GM23338 (cell line): ENCODE data around the gene TMEM147. TPM values are rescaled to one million over a fixed set of nuclear protein-coding genes. Genes with fewer than 3 reads are reported as not detected.

Source experiments
- ATAC-seq: fragments of 200-7000 bp; cut with Tn5 transposase; 3 replicates; pipeline ENCODE4 v1.9.1; 2020
- DNase-seq: peaks from one replicate; pipeline ENCODE4 v3.0.0-alpha.2; 2015; ENCODE audit warnings: low spot score
- H2AFZ ChIP-seq: fragments of 200-600 bp; sonication (generic); 2 replicates; pipeline ENCODE4 v1.8.0; 2016; ENCODE audit warnings: antibody characterized with exemption, mild to moderate bottlenecking, moderate library complexity
- H3F3A ChIP-seq: fragments of 200-600 bp; sonication (generic); replicated peaks from 2 replicates; pipeline ENCODE4 v1.8.0; 2017; ENCODE audit warnings: antibody characterized with exemption, mixed run types, low read depth
- H3K27ac ChIP-seq: fragments of 200-600 bp; sonication (generic); 2 replicates; pipeline ENCODE4 v1.6.1; 2016; ENCODE audit warnings: low read depth
- H3K27me3 ChIP-seq: fragments of 200-600 bp; sonication (generic); 2 replicates; pipeline ENCODE4 v1.8.0; 2016; ENCODE audit warnings: mild to moderate bottlenecking, mixed run types, moderate library complexity; ENCODE audit not compliant: insufficient read depth
- H3K36me3 ChIP-seq: fragments of 200-600 bp; sonication (generic); 2 replicates; pipeline ENCODE4 v1.8.0; 2016; ENCODE audit warnings: mild to moderate bottlenecking; ENCODE audit not compliant: insufficient read depth
- H3K4me1 ChIP-seq: fragments of 200-600 bp; sonication (generic); 2 replicates; pipeline ENCODE4 v1.8.0; 2016; ENCODE audit warnings: mild to moderate bottlenecking, moderate library complexity; ENCODE audit not compliant: insufficient read depth
- H3K4me2 ChIP-seq: fragments of 200-600 bp; sonication (generic); 2 replicates; pipeline ENCODE4 v1.7.1; 2017; ENCODE audit warnings: mixed run types
- H3K4me3 ChIP-seq: fragments of 200-600 bp; sonication (generic); 2 replicates; pipeline ENCODE4 v1.6.1; 2016; ENCODE audit warnings: mixed run types
- H3K79me2 ChIP-seq: fragments of 200-600 bp; sonication (generic); replicated peaks from 2 replicates; pipeline ENCODE4 v1.8.0; 2017; ENCODE audit warnings: mild to moderate bottlenecking; ENCODE audit not compliant: insufficient read depth
- H3K9me2 ChIP-seq: fragments of 200-600 bp; sonication (generic); 2 replicates; pipeline ENCODE4 v1.8.0; 2017; ENCODE audit not compliant: insufficient read depth
- H4K20me1 ChIP-seq: fragments of 200-600 bp; sonication (generic); replicated peaks from 2 replicates; pipeline ENCODE4 v1.8.0; 2017; ENCODE audit warnings: mild to moderate bottlenecking; ENCODE audit not compliant: insufficient read depth
- H3K27ac Mint-ChIP-seq: 2 replicates; pipeline ENCODE4 v1.8.0; 2020; ENCODE audit warnings: inconsistent platforms, mild to moderate bottlenecking, moderate library complexity, mixed read lengths
- H3K27me3 Mint-ChIP-seq: 3 replicates; pipeline ENCODE4 v1.8.0; 2022; ENCODE audit warnings: low read depth, mild to moderate bottlenecking, moderate library complexity, mixed read lengths, inconsistent platforms; ENCODE audit not compliant: insufficient read depth, poor library complexity
- H3K36me3 Mint-ChIP-seq: 3 replicates; pipeline ENCODE4 v1.8.0; 2021; ENCODE audit warnings: low read depth, mild to moderate bottlenecking, inconsistent platforms, moderate library complexity, mixed read lengths
- H3K4me1 Mint-ChIP-seq: 3 replicates; pipeline ENCODE4 v1.8.0; 2020; ENCODE audit warnings: mild to moderate bottlenecking, inconsistent platforms, mixed read lengths
- H3K4me3 Mint-ChIP-seq: 3 replicates; pipeline ENCODE4 v1.8.0; 2021; ENCODE audit warnings: moderate library complexity, mild to moderate bottlenecking, inconsistent platforms, mixed read lengths
- H3K9me3 Mint-ChIP-seq: 3 replicates; pipeline ENCODE4 v1.8.0; 2020; ENCODE audit warnings: moderate library complexity, mild to moderate bottlenecking, inconsistent platforms, mixed read lengths
- CREB1 ChIP-seq: fragments of 250-450 bp; sonication (Bioruptor Pico); IDR thresholded peaks from 2 replicates; pipeline ENCODE4 v1.5.0; 2020; ENCODE audit warnings: low read depth, mild to moderate bottlenecking, moderate library complexity
- CTCF ChIP-seq, 2 experiments: fragments of 200-600 bp in 1 of 2; sonication (generic) in 1 of 2; conservative IDR thresholded peaks; 2 replicates each; pipeline versions ENCODE4 v1.5.1 to v1.6.1; 2016 to 2017; ENCODE audit warnings: antibody characterized with exemption in 2 of 2, low read depth in 2 of 2, mild to moderate bottlenecking in 2 of 2, moderate library complexity in 1 of 2
- EZH2 ChIP-seq: fragments of 200-600 bp; sonication (generic); IDR thresholded peaks from one replicate; pipeline ENCODE4 v1.8.0; 2017; ENCODE audit warnings: antibody characterized with exemption, mild to moderate bottlenecking, low read depth; ENCODE audit not compliant: unreplicated experiment
- JUNB ChIP-seq: IDR thresholded peaks from one replicate; pipeline ENCODE4 v1.6.1; 2016; ENCODE audit warnings: antibody characterized with exemption; ENCODE audit not compliant: unreplicated experiment
- NANOG ChIP-seq: IDR thresholded peaks from 2 replicates; pipeline ENCODE4 v1.6.1; 2016; ENCODE audit warnings: antibody characterized with exemption, borderline replicate concordance
- ZNF462 ChIP-seq: fragments of 250-450 bp; sonication (Bioruptor Pico); IDR thresholded peaks from 2 replicates; pipeline ENCODE4 v1.5.0; 2020; ENCODE audit warnings: mild to moderate bottlenecking, moderate library complexity
- polyA plus RNA-seq: library from polyadenylated mRNA; unstranded; fragments of >200 nt; fragmentation: Nextera tagmentation; extraction: Ambion mirVana; gene quantifications from 2 replicates; pipeline ENCODE4 v1.2.1, GENCODE V29; 2016
- total RNA-seq: library from RNA; depleted of rRNA; stranded (reverse); fragments of >200 nt; shearing (Covaris generic); gene quantifications from 2 replicates; pipeline ENCODE4 v1.2.3, GENCODE V29; 2014

Gene TMEM147
- total and polyA plus RNA-seq, 2 experiments from 2014 or later, result 164 to 272 TPM

GRCh38 chr19:35511337-35511736, 34.1 kb upstream of the TMEM147 start (continued):
- no peak for TF ChIP-seq ZNF462 (CRISPR knock-in tag)

- Mint-ChIP-seq H3K27ac (no peak overlapping the region), H3K36me3 (peaks cover 13% of the 10 kb centered on the region), H3K4me1 (peaks cover 26% of the 10 kb centered on the region), H3K27me3 (peaks cover 12% of the 10 kb centered on the region), H3K4me3 (peak overlapping the region; percentile 44; the same call in 2 of the 3 replicates), H3K9me3 (no peaks in the 10 kb centered on the region; the same call in 1 of the 3 replicates)
- Histone ChIP-seq H4K20me1 (peaks cover 5% of the 10 kb centered on the region; the same call in 1 of the 2 replicates), H2AFZ (peak overlapping the region; percentile 99), H3K79me2 (peaks cover 17% of the 10 kb centered on the region), H3K4me1 (peaks cover 26% of the 10 kb centered on the region), H3K9me2 (no peaks in the 10 kb centered on the region), H3K36me3 (0 out of 2 replicates have a peak, but pooled peaks cover 2% of the 10 kb centered on the region), H3K4me2 (peak overlapping the region; percentile 90), H3K4me3 (peak overlapping the region; percentile 63), H3K27ac (no peak overlapping the region), H3F3A (no peaks in the 10 kb centered on the region), H3K27me3 (peaks cover 2% of the 10 kb centered on the region; the same call in 1 of the 2 replicates)
- DNase-seq (no peak), ATAC-seq (no peak)
- no peak for TF ChIP-seq CTCF (conservative IDR thresholded peaks at IDR 0.05; ENCODE audit: low read depth in 2 of 2)
- TF ChIP-seq CREB1 (CRISPR knock-in tag), result no peak
- no peak for TF ChIP-seq EZH2
- TF ChIP-seq ZNF462 (CRISPR knock-in tag), result no peak
- no peak for TF ChIP-seq NANOG
- no peak for TF ChIP-seq JUNB
These were observed 32.4 kb upstream of the TMEM147 start for GRCh38 chr19:35512831-35513627.
